Activated CD8-positive, alpha-beta memory T cell treated with anti-CD3 and anti-CD28 coated beads, Interleukin-2, amount 50 U/mL, for 48 hours (primary cell): ENCODE results near the gene CLCNKB.
"Not testable (repeated sequence)": the region's sequence is repeated elsewhere in the genome, so short reads cannot be mapped to it uniquely, and the experiment has no call there.

Experiments used
- DNase-seq: peaks from one replicate; pipeline ENCODE4 v3.0.0-alpha.2; 2020

The CLCNKB gene

DNA sequence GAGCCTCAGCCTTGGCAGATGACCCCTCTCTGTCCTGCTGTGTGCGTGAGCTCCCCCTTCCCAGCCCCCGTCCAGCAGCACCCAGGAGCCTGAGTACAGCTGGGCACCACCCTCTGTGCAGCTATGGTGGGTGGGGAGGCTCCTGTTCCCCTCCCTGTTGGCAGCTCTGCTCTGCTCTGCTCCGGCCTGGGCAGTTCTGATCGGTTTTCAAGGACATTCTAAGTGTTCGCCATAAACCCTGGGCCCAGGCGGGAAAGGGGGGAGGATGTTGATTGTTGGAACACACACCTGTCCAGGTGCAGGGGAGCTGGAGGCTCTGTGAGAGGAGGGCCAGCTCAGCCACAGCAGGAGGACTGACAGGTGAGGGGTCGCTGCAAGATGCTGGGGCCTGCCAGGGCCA lies at the start of gene CLCNKB:
TSS of gene CLCNKB (plus strand) at position 262 of the 400 bp plus-strand sequence. CDS start 711 bp downstream, outside the sequence.
- no peak for DNase-seq

DNA sequence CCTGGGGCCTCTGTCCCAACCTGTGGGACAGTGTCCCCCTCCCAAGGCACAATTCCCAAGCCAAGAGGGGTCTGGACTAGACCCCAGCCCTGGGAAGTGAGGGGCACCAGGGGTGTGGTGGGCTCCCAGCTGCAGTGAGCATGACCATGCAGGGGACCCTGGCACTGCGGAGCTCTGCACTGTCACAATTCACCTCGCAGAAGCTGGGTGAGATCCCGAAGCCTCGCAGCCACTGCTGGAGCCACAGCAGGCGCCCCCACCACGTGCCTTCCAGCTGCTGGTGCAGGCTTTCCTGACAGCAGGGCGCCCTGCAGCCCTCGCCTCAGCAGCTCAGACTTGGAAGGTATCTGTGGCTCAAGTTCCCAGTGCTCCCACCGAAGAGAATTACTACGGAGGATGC lies 49.5 kb upstream of the CLCNKB start:
- DNase-seq: no peak

DNA sequence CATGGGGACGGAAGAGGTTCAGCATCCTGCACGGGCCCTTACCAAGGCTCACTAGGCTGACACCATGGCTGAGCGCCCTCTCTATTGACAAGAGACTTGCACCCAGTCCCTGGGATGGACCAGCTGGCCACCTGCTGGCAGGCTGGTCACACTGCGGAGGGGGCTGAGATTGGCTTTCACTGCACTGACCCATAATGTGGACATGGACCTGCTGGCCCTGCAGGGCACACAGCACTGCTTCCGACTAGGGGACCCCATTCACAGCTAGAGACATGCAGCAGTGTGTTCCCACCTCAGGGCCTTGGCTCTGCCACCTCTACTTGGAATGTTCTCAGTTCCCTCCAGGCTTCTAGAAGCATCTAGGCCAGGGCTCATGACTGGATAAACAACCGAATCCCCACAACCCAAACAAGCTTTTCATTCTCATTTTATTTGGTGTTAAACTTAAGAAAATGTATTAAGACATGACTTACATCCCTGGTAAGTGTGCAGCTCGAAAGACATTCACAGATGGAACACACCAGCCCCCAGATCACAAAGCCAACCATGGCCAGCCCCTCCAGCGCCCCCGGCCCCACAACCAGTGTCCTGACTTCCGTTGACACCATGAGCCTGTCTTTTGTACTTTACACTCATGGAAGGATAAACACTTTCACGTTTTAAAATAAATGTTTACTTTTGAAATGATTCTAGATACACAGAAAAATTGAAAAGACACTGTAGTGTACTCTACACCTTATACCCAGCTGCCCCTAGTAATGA lies 48.8 kb upstream of the CLCNKB start:
- peak; percentile 73 for DNase-seq

DNA sequence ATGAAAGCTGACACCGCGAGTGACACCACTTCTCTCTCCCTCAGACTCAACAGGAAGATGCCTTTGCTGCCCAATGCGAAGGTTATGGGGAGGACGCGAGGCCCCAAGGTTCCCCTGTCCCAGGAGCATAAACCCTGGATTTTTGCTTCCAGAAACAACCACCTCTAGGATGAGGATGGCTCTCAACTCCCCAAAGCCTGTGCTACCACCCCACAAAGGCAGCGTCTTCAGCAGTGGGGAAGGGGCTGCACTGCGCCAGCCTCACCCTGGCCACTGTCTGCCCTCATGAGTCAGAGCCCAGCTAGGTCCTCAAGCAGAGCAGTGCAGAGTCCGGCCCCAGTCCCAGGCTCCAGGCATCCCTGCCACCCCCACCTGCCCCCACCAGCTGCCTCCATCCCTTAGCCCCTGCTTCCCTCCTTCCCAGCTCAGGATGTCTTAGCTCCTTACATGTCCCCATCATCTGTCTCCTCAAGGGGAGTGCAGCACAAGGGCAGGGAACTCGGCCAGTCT lies 46.5 kb upstream of the CLCNKB start:
- no peak for DNase-seq

DNA sequence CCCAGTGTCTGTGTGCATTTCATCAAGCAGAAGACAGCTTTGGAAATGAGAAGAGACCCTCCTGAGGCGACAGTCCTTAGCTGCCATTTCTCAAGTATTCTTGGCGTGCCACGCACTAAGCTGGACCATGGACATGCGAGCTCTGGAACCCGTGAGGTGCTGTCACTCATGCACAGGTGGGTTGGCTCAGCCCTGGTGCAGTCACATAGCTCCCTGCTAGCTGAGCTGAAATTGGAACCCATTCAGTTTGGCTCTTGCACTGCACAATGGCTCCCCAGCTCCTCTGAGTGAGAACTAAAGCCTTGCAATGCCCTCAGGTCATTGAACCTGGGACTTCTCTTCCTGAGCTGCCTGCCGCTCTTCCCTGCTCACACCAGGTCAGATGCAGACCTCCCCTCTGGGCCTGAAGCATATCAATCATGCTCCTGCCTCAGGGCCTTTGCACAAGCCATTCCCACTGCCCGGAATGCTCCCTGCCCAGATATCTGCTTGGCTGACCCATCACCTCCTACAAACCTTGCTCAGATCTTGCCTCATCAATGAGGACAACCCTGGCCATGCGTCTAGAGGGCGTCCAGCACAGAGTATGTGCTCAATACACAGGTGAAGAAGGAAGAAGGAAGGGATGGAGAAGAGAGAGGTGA lies 45.8 kb upstream of the CLCNKB start:
- no peak for DNase-seq

DNA sequence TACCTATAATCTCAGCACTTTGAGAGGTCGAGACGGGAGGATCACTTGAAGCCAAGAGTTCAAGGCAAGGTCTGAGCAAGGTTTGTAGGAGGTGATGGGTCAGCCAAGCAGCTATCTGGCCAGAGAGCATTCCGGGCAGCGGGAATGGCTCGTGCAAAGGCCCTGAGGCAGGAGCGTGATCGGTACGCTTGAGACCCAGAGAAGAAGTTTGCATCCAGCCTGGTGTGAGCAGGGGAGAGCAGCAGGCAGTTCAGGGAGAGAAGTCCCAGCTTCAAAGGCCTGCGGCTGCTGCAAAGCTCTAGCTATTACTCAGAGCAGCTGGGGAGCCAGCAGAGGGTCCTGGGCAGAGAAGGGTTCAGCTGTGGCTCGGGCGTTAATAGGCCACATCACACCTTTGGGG lies 44.7 kb upstream of the CLCNKB start:
- no peak for DNase-seq

DNA sequence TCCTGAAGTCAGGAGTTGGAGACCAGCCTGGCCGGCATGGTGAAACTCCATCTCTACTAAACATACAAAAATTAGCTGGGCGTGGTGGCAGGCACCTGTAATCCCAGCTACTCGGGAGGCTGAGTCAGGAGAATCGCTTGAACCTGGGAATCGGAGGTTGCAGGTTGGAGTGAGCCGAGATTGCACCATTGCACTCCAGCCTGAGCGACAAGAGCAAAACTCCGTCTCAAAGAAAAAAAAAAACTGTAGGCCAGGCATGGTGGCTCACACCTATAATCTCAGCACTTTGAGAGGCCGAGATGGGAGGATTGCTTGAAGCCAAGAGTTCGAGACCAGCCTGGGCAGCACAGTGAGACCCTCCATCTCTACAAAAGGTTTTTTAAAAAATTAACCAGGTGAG lies 42.3 kb upstream of the CLCNKB start:
- not testable (repeated sequence) for DNase-seq

DNA sequence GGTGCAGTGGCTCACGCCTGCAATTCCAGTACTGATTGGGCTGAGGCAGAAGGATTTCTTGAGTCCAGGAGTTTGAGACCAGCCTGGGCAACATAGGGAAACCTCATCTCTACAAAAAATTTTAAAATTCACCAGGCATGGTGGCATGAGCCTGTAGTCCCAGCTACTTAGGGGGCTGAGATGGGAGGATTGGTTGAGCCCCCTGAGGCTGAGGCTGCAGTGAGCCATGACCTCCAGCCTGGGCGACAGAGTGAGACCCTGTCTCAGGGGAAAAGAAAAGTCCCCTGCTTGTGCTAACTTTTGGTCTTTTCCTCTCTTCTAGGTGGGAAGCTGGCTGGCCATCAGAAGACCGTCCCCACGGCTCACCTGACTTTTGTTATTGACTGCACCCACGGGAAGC lies 38.0 kb upstream of the CLCNKB start:
- no peak for DNase-seq

DNA sequence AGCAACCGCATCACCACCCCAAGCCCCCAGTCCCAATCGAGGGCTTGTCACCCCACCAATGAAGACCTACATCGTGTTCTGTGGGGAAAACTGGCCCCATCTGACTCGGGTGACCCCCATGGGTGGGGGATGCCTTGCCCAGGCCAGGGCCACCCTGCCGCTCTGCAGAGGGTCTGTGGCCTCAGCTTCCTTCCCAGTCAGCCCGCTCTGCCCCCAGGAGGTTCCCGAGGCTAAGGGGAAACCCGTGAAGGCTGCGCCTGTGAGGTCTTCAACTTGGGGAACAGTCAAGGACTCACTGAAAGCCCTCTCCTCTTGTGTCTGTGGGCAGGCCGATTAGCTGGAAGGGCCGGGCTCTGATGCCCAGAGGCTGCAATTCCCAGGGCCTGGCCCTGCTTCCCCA lies 37.6 kb upstream of the CLCNKB start:
- DNase-seq: no peak

DNA sequence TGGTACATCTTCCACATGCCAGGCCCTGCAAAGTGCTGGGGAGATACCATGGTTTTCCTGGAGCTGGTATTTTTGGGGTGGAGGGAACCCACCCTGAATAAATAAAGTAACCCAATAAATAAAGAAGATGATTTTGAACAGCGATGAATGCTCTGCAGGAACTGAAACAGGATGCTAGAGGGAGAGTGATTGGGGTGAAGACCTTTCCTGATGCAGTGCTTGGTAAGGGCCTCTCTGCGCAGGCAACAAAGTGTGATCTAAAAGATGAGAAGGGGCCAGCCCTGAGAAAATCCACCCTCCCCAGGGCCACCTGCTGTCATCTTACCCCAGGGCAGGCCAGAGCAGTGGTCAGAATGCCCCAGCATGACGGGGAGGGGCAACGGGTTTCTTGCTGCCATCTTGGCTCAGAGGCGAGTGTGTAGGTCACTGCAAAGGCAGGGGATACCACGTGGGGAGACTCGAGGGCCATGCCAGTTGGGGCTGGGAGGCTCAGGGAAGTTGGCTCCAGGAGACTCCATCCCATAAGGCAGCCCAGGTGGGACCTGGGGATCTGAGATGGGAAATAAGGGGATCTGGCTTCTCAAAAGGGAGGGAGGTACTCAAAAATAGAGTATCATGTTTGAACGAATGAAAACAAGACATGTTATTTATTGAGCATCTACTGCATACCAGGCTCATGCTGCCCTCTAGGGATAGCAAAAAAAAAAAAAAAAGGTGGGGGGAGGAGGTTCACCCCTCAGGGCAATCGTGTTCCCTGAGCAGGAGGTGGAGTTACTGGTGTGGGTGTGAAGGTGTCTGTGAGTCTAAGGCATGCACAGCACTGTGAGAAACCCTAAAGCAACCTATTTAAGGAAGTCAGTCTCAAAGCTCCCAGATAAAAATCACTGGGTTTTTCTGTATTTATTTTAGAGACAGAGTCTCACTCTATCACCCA lies 36.8 kb upstream of the CLCNKB start:
- no peak for DNase-seq

DNA sequence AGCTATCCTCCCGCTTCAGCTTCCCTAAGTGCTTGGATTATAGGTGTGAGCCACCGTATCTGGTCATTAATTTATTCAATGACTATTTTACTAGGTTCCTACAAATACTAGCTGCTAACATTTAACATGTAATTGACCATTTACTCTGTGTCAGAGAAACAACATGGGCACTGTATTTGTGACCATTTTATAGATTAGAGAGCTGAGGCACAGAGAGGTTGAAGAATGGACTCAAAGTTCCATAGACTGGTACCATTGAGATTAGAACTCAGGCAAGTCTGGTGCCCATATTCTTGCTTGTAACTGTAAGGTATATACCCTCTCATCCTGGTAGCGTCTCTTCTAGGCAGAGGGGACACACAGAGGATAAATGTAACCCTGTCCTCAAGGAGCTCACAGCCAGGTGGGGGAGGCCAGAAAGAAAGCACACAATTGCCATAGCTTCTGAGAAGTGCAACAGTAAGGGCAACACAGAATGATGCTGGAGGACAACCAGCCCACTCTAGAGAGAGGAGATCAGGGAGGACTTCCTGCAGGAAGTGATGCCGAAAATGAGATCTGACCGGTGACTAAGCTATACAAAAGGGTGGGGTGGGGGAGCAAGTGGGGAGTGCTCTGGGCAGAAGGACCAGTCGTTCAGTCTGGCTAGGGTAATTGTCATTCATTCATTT lies 35.8 kb upstream of the CLCNKB start:
- no peak for DNase-seq

DNA sequence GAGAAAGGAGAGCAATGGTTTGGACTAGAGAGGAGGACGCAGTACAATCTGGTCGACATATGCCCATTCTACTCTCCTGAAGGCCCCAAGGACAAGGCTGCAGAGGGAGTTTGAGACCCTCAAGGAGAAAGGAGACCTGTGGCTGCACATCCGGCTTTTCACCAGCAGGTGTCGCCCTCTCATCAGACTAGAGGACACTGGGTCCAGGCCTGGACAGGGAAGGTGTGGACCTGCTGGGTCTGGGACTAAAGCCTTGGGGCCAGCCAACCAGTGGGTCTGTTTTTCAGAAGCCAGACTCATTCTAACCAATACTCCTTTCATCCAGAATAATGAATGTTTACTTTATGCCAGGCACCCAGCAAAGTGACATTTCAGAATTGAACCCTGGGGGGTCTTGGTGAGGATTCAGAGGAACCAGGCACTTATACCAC lies 34.5 kb upstream of the CLCNKB start:
- DNase-seq: peak; percentile 93

DNA sequence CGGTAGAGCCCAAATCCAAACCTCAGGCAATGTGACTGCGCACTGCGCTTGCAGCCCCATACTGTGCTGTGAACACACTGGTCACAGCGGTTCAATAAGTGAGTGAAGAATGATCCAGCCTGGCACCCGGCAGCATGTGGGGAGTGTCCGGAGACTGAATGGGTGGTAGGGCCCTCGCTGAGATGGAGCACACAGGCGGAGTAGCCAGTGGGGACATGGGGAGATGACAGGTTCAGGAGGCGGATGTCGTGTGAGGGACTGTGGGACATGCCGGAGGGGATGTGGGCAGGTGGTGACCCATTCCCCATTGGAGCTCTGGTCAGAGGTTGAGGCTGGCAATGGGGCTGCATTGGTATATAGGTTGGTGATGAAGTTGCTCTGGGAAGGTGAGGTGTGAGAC lies 33.9 kb upstream of the CLCNKB start:
- DNase-seq: no peak

DNA sequence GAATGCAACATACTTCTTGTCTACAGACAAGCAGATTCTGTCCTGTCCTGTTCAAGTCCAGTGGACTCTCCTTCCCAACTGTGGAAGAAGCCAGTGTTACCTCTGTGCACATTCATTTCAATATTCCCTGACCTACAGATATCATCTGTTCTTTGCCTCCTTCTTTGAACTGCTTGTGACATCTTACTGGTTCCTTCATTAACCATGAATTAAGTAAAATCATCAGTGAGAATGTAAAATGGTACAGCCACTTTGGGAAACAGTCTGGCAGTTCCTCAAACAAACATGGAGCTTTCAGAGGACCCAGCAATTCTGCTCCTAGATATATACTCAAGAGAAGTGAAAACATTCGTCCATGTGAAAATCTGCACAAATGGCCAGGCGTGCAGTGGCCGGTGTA lies 32.7 kb upstream of the CLCNKB start:
- DNase-seq: no peak

DNA sequence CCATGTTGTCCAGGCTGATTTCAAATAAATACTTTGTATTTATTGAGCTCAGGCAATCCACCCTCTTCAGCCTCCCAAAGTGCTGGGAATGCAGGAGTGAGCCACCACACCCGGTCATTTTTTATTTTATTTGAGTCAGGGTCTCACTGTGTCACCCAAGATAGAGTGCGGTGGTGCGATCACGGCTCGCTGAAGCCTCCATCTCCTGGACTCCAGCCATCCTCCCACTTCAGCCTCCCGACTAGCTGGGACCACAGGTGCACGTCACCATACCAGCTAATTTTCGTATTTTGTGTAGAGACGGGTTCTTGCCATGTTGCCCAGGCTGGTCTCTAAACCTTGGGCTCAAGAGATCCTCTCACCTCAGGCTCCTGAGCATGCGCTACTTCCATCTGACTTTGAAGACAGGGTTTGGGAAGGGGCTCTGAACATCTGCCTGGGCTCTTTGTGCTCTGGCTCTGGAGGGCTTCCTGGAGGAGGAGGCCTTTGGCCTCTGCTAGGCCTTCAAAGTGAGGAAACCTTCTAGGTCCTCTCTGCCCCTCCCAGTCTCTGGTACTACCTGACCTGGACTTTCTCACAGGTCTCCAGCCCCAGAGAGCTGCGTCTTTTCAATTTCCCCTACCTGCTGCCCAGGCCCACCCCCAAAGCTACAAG lies 31.5 kb upstream of the CLCNKB start:
- no peak for DNase-seq

DNA sequence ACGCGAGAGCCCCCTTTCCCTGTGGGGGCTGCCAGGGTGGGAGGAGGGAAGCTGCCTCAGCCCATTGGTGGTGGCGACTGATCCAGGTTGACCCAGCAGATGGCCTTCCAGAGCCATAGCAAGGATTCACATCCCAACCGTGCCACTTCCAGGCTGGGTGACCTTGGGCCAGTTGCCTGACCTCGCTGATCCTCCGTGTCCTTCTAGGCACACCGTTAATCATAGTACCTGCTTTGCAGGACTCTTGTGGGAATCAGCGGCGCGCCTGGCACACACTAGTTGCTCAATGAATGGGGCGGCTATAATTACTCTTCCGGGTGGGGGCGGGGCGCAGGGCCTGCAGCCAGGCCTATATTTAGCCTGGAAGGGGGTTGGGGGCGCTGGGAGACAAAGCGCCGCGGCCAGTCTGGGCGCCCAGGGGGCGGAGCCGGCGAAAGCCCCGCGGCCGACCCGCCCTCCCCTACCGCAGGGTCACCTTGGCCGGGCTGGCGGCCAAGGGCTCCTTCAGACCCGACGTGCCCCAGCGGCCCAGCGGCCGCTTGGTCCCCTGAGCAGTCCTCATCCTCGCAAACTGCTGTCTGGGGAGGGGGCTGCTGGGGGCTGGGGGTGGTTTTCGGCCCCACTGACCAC lies 30.9 kb upstream of the CLCNKB start:
- DNase-seq: peak; percentile 67

DNA sequence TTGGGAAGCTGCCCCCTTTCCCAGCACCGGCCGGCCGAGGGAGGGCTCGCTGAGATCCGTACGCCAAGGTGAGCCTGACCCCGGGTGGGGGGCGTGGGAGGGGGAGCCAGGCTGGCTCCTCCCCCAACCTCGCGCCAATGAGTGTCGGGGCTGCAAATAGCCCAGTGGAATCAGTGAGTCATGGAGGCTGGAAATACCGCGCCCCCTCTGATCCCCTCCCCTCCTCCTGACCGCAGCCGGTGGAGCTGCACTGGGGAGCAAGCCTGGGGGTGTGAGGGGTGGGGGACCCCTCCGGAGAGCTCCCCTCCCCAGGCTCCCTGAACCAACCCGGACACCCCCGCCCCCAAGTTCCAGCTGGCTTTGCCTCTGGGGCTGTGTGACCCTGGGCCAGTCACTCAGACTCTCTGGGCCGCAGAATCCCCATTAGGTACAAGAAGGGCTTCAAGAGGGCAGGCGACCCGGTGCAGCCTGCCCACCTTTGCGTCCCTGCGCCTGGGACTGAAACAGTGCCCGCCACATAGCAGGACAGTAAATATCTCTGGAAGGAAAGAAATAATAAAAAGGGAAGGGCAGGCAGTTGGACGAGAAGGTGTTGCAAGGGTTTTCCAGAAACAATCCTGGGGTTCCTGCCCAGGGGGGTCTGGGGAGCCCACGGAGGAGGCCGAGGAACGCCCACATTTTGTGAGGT lies 30.2 kb upstream of the CLCNKB start:
- peak; percentile 72 for DNase-seq

DNA sequence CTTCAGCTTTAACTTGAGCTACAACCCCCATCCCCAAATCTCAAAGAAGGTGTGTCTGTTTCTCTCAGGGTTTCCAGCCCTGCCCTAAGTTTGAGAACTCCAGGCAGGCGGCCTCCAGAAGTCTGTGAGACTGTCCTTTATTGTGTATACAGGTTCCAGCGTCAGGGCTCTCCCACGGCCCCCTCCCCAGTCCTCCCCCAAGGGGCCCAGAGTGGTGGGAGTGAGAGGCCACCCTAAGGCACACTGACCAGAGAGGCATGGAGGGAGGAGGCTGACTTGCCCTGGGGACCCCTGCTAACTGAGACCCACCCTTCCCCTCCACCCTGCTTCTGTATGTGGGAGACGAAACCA lies 29.7 kb upstream of the CLCNKB start:
- no peak for DNase-seq

DNA sequence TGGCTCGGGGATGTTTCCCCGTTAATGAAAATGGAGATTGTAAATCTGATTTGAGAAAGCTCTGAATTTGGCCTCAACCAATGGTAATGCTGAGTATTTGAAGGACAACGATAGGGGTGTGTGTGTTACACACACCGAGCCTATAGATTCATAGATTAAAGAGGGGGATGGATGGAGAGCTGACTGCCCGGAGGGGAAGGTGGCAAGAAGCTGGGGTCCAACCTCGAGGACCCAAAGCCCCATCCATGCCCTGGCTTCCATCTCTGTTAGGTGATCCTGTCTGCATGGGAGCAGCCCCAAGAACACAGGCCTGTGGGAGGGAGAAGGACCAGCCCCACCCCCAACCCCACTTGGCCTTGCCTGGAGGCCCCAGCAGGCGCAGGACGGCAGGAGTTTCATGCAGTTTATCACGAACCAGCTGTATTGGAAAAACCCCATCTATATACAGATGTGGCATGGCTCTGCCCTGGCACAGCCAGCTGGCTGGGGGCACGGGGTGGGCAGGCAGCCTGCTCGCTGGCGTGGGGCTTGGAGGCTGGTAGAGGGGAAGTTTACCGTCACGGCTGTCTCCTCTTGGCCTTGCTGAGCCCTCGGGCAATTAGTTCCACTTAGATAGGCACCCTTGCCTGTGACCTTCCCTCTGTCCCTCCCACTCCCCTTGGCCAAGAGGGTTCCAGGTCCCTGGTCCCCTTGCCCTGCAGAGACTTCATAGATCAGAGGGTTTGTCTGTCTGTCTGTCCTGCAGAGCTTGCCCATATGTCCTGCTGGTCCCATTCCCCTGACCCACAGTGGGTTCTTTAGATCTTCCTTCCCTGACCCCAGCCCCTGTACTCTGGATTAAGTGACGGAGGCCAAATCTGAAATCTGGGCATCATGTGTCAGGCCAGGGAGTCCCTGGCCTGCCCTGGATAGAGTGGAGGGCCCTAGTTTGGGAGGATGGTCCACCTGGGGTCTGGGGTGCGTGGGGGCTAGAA lies 28.8 kb upstream of the CLCNKB start:
- DNase-seq: no peak

DNA sequence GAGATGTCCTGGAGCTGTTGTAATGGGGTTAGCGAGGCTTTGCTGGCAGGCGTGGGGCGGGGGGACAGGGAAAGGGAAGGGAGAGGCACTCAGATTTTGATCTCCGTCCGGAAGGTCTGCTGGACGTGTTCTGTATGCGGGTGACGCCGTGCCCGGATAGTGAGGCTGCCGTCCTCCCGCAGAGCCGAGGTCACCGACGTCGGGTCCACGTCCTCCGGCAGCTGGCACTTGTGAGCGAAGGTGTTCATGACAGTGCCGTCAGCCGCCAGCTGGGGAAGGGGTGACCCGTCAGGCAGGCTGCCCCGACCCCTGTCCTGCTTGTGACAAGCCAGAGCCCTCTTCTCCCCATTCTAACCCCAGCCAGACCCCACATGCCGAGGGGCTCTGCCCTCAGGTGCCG lies 28.1 kb upstream of the CLCNKB start:
- no peak for DNase-seq
